IMR-90 (cell line): ENCODE data around the gene XIAP.

ENCODE experiments used
- CHD1 ChIP-seq: IDR thresholded peaks from 2 replicates; pipeline ENCODE4 v1.6.1; 2012; ENCODE audit warnings: low read depth, low read length, improper control_type of control experiment
- CTCF ChIP-seq: conservative IDR thresholded peaks from 2 replicates; pipeline ENCODE4 v1.5.1; 2012; ENCODE audit warnings: mild to moderate bottlenecking, low read depth, low read length, improper control_type of control experiment
- MAZ ChIP-seq: IDR thresholded peaks from 2 replicates; pipeline ENCODE4 v1.6.1; 2012; ENCODE audit warnings: low read depth, mild to moderate bottlenecking, low read length, improper control_type of control experiment, moderate library complexity, borderline replicate concordance
- MXI1 ChIP-seq: IDR thresholded peaks from 2 replicates; pipeline ENCODE4 v1.6.1; 2012; ENCODE audit warnings: low read depth, mild to moderate bottlenecking, low read length, moderate library complexity, borderline replicate concordance
- POLR2A ChIP-seq: IDR thresholded peaks from 2 replicates; pipeline ENCODE4 v1.6.1; 2012; ENCODE audit warnings: mild to moderate bottlenecking, low read depth, low read length
- RAD21 ChIP-seq: IDR thresholded peaks from 2 replicates; pipeline ENCODE4 v1.6.1; 2012; ENCODE audit warnings: low read length, improper control_type of control experiment
- RCOR1 ChIP-seq: IDR thresholded peaks from 2 replicates; pipeline ENCODE4 v1.6.1; 2012; ENCODE audit warnings: mild to moderate bottlenecking, low read length, improper control_type of control experiment; ENCODE audit not compliant: insufficient replicate concordance
- RFX5 ChIP-seq: IDR thresholded peaks from 2 replicates; pipeline ENCODE4 v1.8.0; 2012; ENCODE audit warnings: low read depth, mild to moderate bottlenecking, low read length, moderate library complexity
- SMC3 ChIP-seq: fragments of 150-350 bp; IDR thresholded peaks from 2 replicates; pipeline ENCODE4 v1.6.1; 2016; ENCODE audit warnings: low read depth, mild to moderate bottlenecking, antibody characterized with exemption, low read length, moderate library complexity

GRCh38 chrX:123851079-123851478, 8.8 kb upstream of the XIAP start:
- TF ChIP-seq CTCF: no peak
- TF ChIP-seq POLR2A: no peak
- no peak for TF ChIP-seq RAD21
- TF ChIP-seq CHD1: no peak
- TF ChIP-seq SMC3: no peak
- TF ChIP-seq RCOR1: no peak
- no peak for TF ChIP-seq MXI1
- TF ChIP-seq MAZ: no peak
- TF ChIP-seq RFX5: no peak
